Medulla oblongata (tissue), 1 donor: Measurements from ENCODE around the gene SNTG2.
"Not testable (repeated sequence)": the region's sequence is repeated elsewhere in the genome, so short reads cannot be mapped to it uniquely, and the experiment has no call there.

Experiments used
- DNase-seq: peaks from one replicate; pipeline ENCODE4 v3.0.0-alpha.2; 2015; ENCODE audit errors: extremely low spot score

SNTG2 gene

DNA sequence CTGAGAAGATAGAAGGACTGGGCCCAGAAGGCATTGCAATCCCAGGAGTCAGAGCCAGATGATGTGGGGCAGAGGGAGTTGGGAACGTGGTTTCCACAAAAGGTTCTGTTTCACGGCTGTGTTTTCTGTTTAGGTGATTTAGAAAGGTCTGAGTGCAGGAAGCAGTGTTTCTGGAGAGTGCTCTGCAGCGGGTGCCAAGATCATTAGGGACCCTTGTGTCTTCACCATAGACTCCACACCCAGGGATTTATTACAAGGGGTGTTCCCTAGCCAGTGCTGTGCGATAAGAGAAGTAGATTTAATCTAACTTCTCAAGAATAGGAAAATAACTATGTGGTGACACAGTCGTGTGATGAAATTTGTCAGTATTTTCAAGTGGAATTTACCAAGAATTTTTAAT, 241.5 kb downstream of the SNTG2 start:
- no peak for DNase-seq

GRCh38 chr2:1193801-1194200, 243.2 kb downstream of the SNTG2 start:
- DNase-seq = no peak

DNA sequence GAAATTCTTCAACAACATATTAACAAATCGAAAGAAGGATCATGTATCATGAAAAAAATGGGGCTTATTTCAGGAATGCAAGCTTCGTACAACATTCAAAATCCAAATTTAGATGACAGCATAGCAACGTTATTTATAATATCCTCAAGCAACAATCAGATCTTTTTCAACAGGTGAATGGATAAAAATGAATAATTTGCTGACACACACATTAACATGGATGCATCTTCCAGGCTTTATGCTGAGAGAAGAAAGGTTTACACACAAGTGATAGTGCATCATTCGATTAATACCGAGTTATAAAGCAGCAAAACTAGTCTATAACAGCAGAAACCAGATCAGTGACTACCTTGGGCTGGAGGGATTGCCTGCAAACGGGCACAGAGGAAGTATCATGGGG, 253.1 kb downstream of the SNTG2 start:
- no peak for DNase-seq

DNA sequence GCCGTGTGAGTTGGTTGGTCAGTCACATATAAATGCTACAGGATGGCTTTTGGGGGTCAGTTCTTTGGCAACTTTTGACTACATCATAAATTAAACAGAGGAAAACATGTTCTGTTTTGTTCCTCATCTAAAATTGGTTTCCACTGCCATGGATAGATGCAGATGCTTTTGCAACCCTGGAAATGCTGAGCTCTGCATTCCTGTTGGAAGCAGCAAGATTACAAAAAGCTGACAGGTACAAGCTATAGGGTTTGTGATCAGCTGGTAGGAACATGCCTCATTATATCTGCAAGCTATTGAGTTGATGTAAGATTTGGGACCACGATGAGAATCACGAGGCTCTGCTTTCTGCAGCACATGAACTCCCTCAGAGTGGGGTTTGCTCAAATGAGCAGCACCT, 255.2 kb downstream of the SNTG2 start:
- DNase-seq = no peak

DNA sequence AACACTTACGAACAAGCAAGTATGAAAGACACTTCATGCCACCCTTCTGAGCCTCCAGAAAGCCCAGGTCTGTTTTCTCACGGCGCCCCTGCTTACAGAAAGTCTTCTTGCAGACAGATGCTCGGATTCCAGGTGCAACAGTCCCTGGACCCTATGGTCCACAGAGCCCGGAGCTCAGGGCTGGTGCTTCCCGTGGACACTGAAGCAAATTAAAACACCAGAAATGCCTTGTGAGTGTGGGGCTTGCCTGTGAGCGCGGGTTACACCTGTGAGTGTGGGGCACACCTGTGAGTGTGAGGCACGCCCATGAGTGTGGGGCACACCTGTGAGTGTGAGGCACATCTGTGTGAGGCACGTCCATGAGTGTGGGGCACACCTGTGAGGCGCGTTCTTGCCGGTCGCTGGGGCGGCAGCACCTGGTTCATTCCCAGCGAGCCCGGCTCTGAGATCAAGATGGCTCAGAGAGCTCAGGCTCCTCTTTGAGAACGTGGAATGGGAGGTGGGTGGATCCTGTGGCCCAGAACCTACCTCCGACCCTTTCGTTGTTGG, 257.4 kb downstream of the SNTG2 start:
- DNase-seq = no peak

- no peak for DNase-seq
Observed at GRCh38 chr2:1208522-1208921, 257.9 kb downstream of the SNTG2 start.

DNA sequence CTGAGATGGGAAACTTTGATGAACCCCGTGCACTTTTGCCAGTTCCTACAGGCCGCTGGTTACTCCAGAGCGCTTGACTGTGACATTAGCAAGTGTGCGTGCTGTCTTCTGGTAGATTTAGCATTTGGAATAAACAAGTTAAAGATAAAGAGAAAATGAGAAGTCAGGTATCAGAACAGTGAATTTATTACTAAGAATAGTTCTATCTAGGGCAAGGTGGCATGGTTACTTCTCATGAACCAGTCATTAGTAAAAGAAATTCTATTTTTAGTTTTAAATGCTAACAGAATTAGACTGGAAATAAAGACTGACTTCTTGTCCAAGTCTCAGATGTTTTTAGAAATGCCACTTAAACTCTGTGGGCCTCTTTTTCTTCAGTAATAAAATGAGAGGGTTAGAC, 258.6 kb downstream of the SNTG2 start:
- no peak for DNase-seq

GRCh38 chr2:1209761-1210160, 259.1 kb downstream of the SNTG2 start:
- no peak for DNase-seq

DNA sequence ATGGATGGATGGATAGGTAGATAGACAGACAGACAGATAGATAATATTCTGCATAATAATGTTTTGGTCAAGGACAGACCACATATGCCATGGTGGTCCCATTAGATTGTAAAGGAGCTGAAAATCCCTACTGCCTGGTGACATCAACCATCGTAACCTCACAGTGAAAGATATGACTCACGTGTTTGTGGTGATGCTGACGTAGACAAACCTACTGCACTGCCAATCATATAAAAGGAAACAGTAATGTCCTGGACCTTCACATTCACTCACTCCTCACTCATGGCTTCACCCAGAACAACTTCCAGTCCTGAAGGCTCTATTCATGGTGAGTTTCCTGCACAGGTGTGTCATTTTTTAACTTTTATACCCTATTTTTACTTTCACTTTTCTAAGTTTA, 259.7 kb downstream of the SNTG2 start:
- no peak for DNase-seq

DNA sequence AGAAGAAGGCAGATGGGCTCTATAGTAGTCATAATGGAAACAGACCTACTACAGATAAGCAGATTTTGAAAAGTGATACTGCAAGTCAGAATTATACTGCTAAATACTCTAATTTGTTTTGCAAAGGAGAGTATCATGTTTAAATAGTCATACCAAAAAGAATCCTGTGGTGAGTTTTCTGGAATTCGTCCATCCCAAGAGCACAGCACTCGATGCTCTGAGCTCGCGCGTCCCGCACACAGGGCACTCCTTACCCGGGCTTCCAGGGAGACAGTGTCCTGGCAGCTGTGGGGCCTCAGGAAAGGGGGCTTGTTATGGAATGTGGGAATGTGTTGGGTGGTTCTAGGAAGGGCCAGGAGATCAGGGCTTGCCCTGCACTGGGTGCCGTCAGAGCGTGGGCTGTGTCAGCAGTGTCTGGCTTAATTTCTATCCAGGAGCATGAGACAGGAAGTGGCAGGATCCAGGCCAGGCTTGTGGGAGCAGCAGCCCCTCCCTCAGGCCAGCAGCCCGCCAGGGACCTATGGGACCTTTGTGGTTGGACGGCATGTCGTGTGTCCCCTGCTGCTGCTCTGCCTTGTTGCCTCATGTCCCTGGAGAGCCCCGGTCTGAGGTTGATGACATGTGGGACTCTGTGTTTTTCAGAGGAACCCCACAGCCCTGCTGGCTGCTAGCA, 269.4 kb downstream of the SNTG2 start:
- DNase-seq = no peak

DNA sequence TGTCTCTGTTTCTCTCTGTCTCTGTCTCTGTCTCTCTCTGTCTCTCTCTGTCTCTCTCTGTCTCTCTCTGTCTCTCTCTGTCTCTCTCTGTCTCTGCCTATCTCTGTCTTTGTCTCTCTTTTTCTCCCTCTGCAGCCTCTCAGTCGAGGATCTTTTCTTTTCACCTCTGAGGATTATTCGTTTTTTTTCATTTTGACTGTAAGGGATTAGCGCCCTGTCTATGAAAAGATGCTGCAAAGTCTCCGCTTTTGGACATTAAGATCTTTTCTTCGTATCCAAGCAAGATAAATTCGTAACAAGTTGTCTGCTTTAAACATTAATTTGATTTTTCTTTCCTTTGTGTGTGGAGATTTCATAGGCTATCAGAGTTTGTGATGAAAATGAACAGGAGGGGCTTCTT, 271.4 kb downstream of the SNTG2 start:
- DNase-seq = no peak

GRCh38 chr2:1223791-1224190, 273.1 kb downstream of the SNTG2 start:
- DNase-seq = no peak

DNA sequence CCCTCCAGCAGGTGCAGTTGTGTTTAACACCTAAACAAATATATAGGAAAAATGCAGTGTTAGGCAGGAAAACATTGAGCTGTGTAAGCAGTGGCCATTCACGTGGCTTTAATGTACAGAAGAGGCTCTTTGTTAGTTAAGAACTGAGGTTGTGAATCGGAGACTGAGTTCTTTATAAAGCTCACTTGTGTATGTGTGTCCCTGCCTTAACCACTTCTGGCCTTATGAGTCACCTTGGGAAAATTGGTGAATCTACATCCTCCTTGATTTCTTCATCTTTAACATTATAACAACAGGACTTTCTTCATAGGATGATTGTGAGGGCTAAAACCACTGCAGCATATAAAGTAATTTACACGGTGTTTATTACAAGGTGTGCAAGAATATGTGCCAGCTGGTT, 274.3 kb downstream of the SNTG2 start:
- no peak for DNase-seq

DNA sequence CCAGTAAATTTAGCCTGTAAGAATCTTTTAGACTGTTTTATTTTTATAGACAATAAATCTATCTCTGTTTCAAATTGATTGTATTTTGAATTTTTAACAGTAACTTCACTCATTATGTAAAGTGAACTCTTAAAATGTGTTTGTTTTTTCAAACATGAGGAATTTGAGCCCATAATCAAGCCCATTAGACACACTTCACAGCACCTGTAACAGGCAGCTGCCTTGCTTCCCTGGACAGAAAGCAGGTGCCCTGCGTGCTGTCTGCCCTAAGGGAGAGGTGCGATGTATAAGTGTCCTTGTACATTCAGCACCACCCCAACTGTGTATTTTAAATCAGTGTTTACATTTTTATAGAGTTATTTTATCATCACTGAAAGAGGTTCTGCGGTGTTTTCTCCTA, 276.1 kb downstream of the SNTG2 start:
- DNase-seq = no peak

DNA sequence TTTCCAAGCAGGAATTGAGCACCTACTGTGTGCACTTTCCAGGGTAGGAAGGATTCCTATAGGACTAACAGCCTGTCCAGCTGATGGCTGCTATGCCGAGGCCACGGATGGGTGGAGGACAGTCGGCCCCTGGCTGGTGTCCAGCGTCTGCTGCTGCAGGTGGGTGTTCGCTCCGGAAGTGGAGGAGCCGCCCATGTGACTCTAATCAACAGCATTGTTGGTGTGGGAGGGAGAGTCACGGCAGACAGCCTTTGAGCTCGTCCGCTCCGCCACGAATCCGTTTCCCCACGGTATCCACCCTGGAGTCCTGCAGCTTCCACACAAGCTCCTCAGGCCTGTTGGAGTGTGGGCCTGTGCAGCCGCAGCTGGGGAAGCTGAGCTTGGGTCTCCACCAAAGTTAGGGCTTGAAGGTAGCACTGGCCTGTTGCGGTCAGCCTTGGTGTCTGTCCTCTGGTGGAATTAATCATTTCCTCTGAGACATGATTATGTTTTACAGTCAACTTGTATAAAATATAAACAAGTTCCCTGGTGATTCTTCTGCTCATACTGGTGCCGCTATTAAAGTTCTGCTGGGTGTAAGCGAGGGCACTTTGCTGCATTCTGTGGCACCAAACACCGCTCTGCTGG, 276.7 kb downstream of the SNTG2 start:
- no peak for DNase-seq

GRCh38 chr2:1229596-1229995, 278.9 kb downstream of the SNTG2 start:
- not testable (repeated sequence) for DNase-seq

- DNase-seq = no peak
Observed at GRCh38 chr2:1230155-1230893, 279.7 kb downstream of the SNTG2 start.

DNA sequence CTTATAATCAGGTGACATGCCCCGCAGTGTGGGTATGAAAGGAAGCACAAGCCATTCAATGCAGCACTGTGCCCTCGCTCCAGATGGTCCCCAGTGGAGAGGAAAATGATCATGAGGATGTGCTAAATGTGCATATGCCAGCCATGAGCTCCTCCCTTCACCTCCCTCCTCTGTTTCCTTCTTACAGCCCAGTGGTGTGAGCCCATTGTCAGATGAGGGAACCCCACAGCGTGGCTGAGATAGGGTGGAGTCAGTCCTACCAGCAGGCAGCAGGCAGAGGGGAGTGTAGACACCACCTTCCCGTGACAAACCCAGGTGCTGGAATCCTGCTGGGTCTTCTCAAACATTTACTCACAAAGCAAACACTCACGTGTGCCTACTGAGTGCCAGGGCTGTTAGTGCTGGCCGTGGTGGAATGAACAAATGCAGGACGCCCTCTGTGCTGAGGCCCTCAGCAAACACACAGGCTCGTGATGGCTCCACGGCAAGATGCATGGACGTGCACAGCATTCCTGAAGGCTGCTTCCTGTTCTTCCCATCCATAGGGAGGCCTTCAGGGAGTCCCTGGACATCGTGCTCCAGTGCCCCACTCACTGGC, 280.9 kb downstream of the SNTG2 start:
- DNase-seq = no peak

GRCh38 chr2:1233281-1233680, 282.6 kb downstream of the SNTG2 start:
- no peak for DNase-seq

DNA sequence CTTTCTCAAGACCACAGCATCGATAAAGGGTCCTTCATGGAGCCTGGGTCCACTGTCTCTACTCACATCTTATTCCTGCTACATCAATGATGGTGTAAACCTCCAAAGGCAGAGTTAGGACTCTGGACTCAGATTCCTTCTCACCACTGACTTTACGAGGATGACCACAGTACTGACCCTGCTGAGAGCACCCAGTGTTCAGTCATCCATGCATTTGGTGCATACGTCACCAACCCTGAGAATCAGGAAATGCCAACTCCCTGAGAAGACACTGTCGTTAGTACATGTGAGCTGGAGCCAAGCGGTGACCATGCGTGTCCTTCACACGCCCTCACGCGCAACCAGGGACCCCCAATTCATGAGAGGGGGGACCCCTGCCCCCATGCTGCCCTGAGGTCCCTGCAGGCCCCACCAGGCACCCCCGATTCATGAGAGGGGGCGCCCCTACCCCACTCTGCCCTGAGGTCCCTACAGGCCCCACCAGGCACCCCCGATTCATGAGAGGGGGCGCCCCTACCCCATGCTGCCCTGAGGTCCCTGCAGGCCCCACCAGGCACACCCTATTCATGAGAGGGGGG, 284.2 kb downstream of the SNTG2 start:
- DNase-seq = no peak

DNA sequence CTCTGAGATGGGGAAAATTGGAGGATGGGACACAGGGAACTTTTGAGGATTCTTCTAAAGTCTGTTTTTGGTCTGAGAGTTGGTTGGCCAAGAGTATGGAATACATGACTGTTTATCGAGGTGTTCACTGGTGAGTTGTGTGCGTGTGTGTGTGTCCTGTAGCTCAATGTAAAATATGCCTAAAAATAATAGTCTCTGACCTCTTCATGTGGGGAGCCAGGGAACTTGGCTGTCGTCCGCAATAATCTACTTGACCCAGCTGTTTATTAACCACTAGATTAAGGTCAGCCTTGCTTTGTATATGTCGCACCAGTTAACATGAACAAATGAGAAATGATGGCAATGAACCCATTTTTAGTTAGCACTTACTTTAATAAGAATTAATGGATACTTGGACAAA, 285.2 kb downstream of the SNTG2 start:
- DNase-seq = no peak

DNA sequence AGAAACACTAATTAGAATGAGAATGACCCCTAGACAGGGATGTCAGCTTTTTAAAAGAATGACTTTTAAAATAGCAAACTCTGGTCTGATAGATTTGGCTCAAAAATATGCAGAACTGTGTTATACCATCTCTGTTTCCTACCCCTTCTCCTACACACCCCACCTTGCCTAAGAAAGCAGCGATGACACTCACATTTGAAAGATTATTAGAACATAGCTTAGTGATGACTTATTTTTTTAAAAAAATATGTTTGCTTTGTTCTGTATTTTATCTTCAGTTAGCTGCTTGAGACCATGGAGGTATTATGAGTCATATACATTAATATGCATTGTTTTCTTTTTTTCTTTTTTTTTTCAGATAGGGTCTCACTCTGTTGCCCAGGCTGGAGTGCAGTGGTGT, 286.0 kb downstream of the SNTG2 start:
- DNase-seq = no peak
